Spleen (tissue), 11 donors: ENCODE results near the gene SMCP. TPM values are rescaled to one million over a fixed set of nuclear protein-coding genes. Genes with fewer than 3 reads are reported as not detected.

Experiments
- DNase-seq: peaks from one replicate; pipeline ENCODE4 v3.0.0-alpha.2; 2020
- H3K27ac ChIP-seq, 8 donors: fragments of 200-600 bp; sonication (generic) in 7 of 8; 1 replicate in 4 of 8; 2 replicates in 4 of 8; pipeline versions ENCODE4 v1.5.0 to v1.8.0; 2016 to 2021; ENCODE audit warnings: inconsistent platforms in 4 of 8, mild to moderate bottlenecking in 4 of 8, moderate library complexity in 1 of 8
- H3K27me3 ChIP-seq, 7 donors: fragments of 200-600 bp; sonication (generic) in 6 of 7; replicated peaks in 1 of 7; 1 replicate in 4 of 7; 2 replicates in 3 of 7; pipeline versions ENCODE4 v1.5.0 to v1.8.0; 2016 to 2021; ENCODE audit warnings: inconsistent platforms in 3 of 7, mild to moderate bottlenecking in 1 of 7
- H3K36me3 ChIP-seq, 6 donors: fragments of 200-600 bp; sonication (generic) in 5 of 6; 1 replicate in 4 of 6; 2 replicates in 2 of 6; pipeline versions ENCODE4 v1.5.0 to v1.8.0; 2016 to 2021; ENCODE audit warnings: inconsistent platforms in 2 of 6
- H3K4me1 ChIP-seq, 6 donors: fragments of 200-600 bp; sonication (generic) in 5 of 6; 1 replicate in 3 of 6; 2 replicates in 3 of 6; pipeline versions ENCODE4 v1.5.0 to v1.8.0; 2016 to 2021; ENCODE audit warnings: inconsistent platforms in 3 of 6
- H3K4me3 ChIP-seq, 8 donors: fragments of 200-600 bp; sonication (generic) in 7 of 8; 1 replicate in 4 of 8; 2 replicates in 4 of 8; pipeline versions ENCODE4 v1.5.0 to v1.8.0; 2016 to 2021; ENCODE audit warnings: inconsistent platforms in 4 of 8, mild to moderate bottlenecking in 4 of 8, moderate library complexity in 2 of 8
- H3K9me3 ChIP-seq, 8 donors: fragments of 200-600 bp; sonication (generic) in 7 of 8; 1 replicate in 4 of 8; 2 replicates in 4 of 8; pipeline versions ENCODE4 v1.5.0 to v1.8.0; 2016 to 2021; ENCODE audit warnings: inconsistent platforms in 4 of 8
- POLR2A ChIP-seq, 3 donors: fragments of 450-650 bp; IDR thresholded peaks; one replicate each; pipeline ENCODE4 v1.5.1; 2017; ENCODE audit warnings: antibody characterized with exemption in 3 of 3, mild to moderate bottlenecking in 1 of 3
- POLR2AphosphoS5 ChIP-seq, 3 donors: sonication (generic); formaldehyde crosslinking; IDR thresholded peaks; one replicate each; pipeline ENCODE4 v1.5.1; 2017; ENCODE audit warnings: antibody characterized with exemption in 3 of 3
- WGBS, 5 donors: extraction: QIAGEN DNeasy Blood & Tissue Kit in 3 of 5; methylation state at CpG; one replicate each; pipeline versions ENCODE4 v1.1.5 to v1.1.7; 2013 to 2018; 5-methylcytosine and 5-hydroxymethylcytosine counted together
- intact Hi-C: fragments of 100-400 bp; cut with DNase I; formaldehyde crosslinking; loops from one replicate; pipeline ENCODE4 v1.15.0; 2023; ENCODE audit warnings: low total_unique reads
- polyA plus RNA-seq, 3 donors: library from polyadenylated mRNA; stranded (reverse); fragments of 200-250 nt; gene quantifications; one replicate each; pipeline ENCODE4 v1.2.1, GENCODE V29; 2013
- total RNA-seq, 7 donors: library from RNA; depleted of rRNA in 3 of 7; stranded (reverse); fragments of >200 nt in 3 of 7; fragmentation: NEBNext Ultra II Directional in 4 of 7; extraction: Animal tissue kit (Norgen Biotek cat#: 25700) in 4 of 7; gene quantifications; one replicate each; pipeline versions ENCODE4 v1.1.0 to v1.2.1, GENCODE V29; 2016 to 2021
- TF ChIP-seq, protein P1 (sequence below), 11 experiments: fragments of 200-600 bp in 7 of 11; fragments of 450-650 bp in 4 of 11; sonication (generic) in 4 of 11; IDR thresholded peaks in 8 of 11; conservative IDR thresholded peaks in 3 of 11; 1 replicate in 7 of 11; 2 replicates in 4 of 11; pipeline versions ENCODE4 v1.4.0 to v1.8.0; 2016 to 2021; ENCODE audit warnings: antibody characterized with exemption in 11 of 11, inconsistent platforms in 4 of 11, mild to moderate bottlenecking in 1 of 11
- donor health status: healthy with polysubstance abuse.
- donor health status: DM: no; HTN: no; CAD: no; lungs with moderate emphysema.
- donor health status: DM: no; HTN: no; CAD: no.
- donor health status: Bipolar disorder and iron deficiency.
- donor health status: healthy.
- donor health status: DM: no; HTN: no; CAD: no.
- donor health status: DM: yes; HTN: yes; CAD: no.

The SMCP gene
- total and polyA plus RNA-seq, 10 donors: not detected

DNA sequence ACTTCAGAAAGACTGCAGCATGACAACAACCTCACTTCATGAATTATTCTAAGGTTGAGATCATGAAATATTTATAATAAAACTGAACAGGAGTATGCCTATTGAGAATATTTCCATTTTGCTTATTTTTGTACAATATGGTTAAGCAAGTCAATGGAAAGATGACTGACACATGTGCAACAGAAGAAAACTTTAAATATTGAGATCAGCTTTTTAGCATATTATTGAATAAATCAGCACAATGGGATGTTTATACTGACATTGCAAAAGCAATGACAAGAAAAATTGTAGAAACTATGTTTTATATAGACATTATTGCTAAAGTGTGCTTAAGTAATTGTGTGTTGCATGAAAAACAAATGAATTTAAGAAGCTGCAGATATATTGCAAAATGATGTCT is 13.7 kb upstream of the SMCP start:
- Histone ChIP-seq H3K27ac (no peak overlapping the region), H3K4me3 (no peak overlapping the region), H3K36me3 (no peaks in the 10 kb centered on the region), H3K27me3 (no peaks in the 10 kb centered on the region), H3K4me1 (no peaks in the 10 kb centered on the region), H3K9me3 (no peaks in the 10 kb centered on the region)
- no peak for DNase-seq
- intact Hi-C loops: no loop called here
- TF ChIP-seq POLR2AphosphoS5 (IDR thresholded peaks at IDR 0.05) (no peak), POLR2A (IDR thresholded peaks at IDR 0.05) (no peak)
- TF ChIP-seq, protein P1, sequence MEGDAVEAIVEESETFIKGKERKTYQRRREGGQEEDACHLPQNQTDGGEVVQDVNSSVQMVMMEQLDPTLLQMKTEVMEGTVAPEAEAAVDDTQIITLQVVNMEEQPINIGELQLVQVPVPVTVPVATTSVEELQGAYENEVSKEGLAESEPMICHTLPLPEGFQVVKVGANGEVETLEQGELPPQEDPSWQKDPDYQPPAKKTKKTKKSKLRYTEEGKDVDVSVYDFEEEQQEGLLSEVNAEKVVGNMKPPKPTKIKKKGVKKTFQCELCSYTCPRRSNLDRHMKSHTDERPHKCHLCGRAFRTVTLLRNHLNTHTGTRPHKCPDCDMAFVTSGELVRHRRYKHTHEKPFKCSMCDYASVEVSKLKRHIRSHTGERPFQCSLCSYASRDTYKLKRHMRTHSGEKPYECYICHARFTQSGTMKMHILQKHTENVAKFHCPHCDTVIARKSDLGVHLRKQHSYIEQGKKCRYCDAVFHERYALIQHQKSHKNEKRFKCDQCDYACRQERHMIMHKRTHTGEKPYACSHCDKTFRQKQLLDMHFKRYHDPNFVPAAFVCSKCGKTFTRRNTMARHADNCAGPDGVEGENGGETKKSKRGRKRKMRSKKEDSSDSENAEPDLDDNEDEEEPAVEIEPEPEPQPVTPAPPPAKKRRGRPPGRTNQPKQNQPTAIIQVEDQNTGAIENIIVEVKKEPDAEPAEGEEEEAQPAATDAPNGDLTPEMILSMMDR (IDR thresholded peaks at IDR 0.05 in 8 of 11, conservative IDR thresholded peaks at IDR 0.05 in 3 of 11): no peak

DNA sequence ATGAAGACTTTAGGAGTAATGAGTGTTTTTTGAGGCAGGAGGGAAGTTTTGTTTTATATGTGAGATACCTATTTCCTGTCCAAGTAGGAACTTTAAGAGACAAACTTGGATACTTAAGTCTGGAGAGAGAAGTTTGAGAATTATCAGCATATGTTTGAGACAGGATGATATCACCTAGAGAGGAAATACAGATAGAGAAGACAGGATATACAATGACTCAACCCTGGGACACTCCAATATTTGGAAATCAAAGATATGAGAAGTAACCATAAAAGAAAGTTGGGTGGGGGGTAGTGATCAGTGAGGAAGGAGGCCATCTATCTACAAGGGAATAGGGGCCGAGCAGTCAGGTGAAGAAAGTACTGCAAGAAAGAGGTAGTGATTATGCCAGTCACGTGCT is 11.8 kb upstream of the SMCP start:
- TF ChIP-seq POLR2AphosphoS5 (IDR thresholded peaks at IDR 0.05) (no peak), POLR2A (IDR thresholded peaks at IDR 0.05) (no peak)
- TF ChIP-seq, protein P1 (IDR thresholded peaks at IDR 0.05 in 8 of 11, conservative IDR thresholded peaks at IDR 0.05 in 3 of 11): no peak
- no peak overlapping the region for H3K4me3 ChIP-seq
- no peaks in the 10 kb centered on the region for H3K9me3 ChIP-seq
- intact Hi-C loops: no loop called here
- WGBS, 5 donors: 74 to 86% (median 78%) methylated on average over 2 of the region's 2 CpGs
- no peak for DNase-seq
- H3K27me3 ChIP-seq: no peaks in the 10 kb centered on the region
- no peaks in the 10 kb centered on the region for H3K36me3 ChIP-seq
- no peaks in the 10 kb centered on the region for H3K4me1 ChIP-seq
- no peak overlapping the region for H3K27ac ChIP-seq

- WGBS, 5 donors: 31 to 35% (median 33%) methylated on average over 9 of the region's 9 CpGs
- DNase-seq: no peak
- H3K4me3 ChIP-seq: no peak overlapping the region
- H3K36me3 ChIP-seq: no peaks in the 10 kb centered on the region
- peaks cover 0 to 13% (median 0%) of the 10 kb centered on the region in 7 donors for H3K27me3 ChIP-seq
- TF ChIP-seq POLR2AphosphoS5 (IDR thresholded peaks at IDR 0.05) (no peak), POLR2A (IDR thresholded peaks at IDR 0.05) (no peak)
- TF ChIP-seq, protein P1 (IDR thresholded peaks at IDR 0.05 in 8 of 11, conservative IDR thresholded peaks at IDR 0.05 in 3 of 11): peak; percentile 27 to 78 (median 66)
- intact Hi-C loops: no loop called here
- H3K27ac ChIP-seq: no peak overlapping the region
- no peaks in the 10 kb centered on the region for H3K4me1 ChIP-seq
- no peaks in the 10 kb centered on the region for H3K9me3 ChIP-seq
These were observed 8.2 kb upstream of the SMCP start for GRCh38 chr1:152869808-152870419.

- Histone ChIP-seq H3K9me3 (no peaks in the 10 kb centered on the region), H3K27ac (no peak overlapping the region), H3K4me1 (no peaks in the 10 kb centered on the region), H3K4me3 (no peak overlapping the region), H3K36me3 (no peaks in the 10 kb centered on the region), H3K27me3 (peaks cover 0 to 15% (median 0%) of the 10 kb centered on the region in 7 donors)
- intact Hi-C loops: no loop called here
- no peak for TF ChIP-seq POLR2A (IDR thresholded peaks at IDR 0.05)
- TF ChIP-seq, protein P1 (IDR thresholded peaks at IDR 0.05 in 8 of 11, conservative IDR thresholded peaks at IDR 0.05 in 3 of 11): peak in 1 of 11 experiments; percentile 17
- no peak for TF ChIP-seq POLR2AphosphoS5 (IDR thresholded peaks at IDR 0.05)
- no peak for DNase-seq
- WGBS, 5 donors: 47 to 64% (median 56%) methylated on average over 17 of the region's 17 CpGs
These were observed 7.0 kb upstream of the SMCP start for GRCh38 chr1:152870831-152871730.
